Vagina (tissue), 2 donors: ENCODE data around the gene NEO1. TPM values are rescaled to one million over a fixed set of nuclear protein-coding genes. Genes with fewer than 3 reads are reported as not detected.

Source experiments
- DNase-seq, 2 donors: peaks; one replicate each; pipeline ENCODE4 v3.0.0-alpha.2; 2017; ENCODE audit errors: extremely low spot score in 2 of 2
- H3K27ac ChIP-seq: fragments of 200-600 bp; sonication (generic); one replicate; pipeline ENCODE4 v1.5.1; 2019
- H3K27me3 ChIP-seq: fragments of 200-600 bp; sonication (generic); one replicate; pipeline ENCODE4 v1.5.1; 2019
- H3K36me3 ChIP-seq, 2 donors: fragments of 200-600 bp; sonication (generic); one replicate each; pipeline ENCODE4 v1.5.1; 2017 to 2019
- H3K4me1 ChIP-seq: fragments of 200-600 bp; sonication (generic); one replicate; pipeline ENCODE4 v1.5.1; 2019
- H3K4me3 ChIP-seq, 2 donors: fragments of 200-600 bp; sonication (generic); 1 replicate in 1 of 2; 2 replicates in 1 of 2; pipeline ENCODE4 v1.5.1; 2016 to 2019
- H3K9me3 ChIP-seq: fragments of 200-600 bp; sonication (generic); one replicate; pipeline ENCODE4 v1.5.1; 2019
- POLR2A ChIP-seq, 2 donors: fragments of 450-650 bp; IDR thresholded peaks; one replicate each; pipeline ENCODE4 v1.6.1; 2017; ENCODE audit warnings: antibody characterized with exemption in 2 of 2, mild to moderate bottlenecking in 2 of 2, moderate library complexity in 2 of 2
- POLR2AphosphoS5 ChIP-seq, 2 donors: sonication (generic); formaldehyde crosslinking; IDR thresholded peaks; one replicate each; pipeline ENCODE4 v1.9.0; 2017; ENCODE audit warnings: antibody characterized with exemption in 2 of 2, mild to moderate bottlenecking in 2 of 2, low read depth in 1 of 2; ENCODE audit not compliant: insufficient read depth in 1 of 2
- intact Hi-C: fragments of 100-400 bp; cut with DNase I; formaldehyde crosslinking; loops from one replicate; pipeline ENCODE4 v1.15.1; 2023
- total RNA-seq: library from RNA; depleted of rRNA; stranded (reverse); fragments of >200 nt; gene quantifications from one replicate; pipeline ENCODE4 v1.2.3, GENCODE V29; 2016
- TF ChIP-seq, protein P1 (sequence below), 3 experiments: fragments of 450-650 bp in 2 of 3; fragments of 200-600 bp in 1 of 3; sonication (generic) in 1 of 3; IDR thresholded peaks; one replicate each; pipeline ENCODE4 v1.5.1; 2017 to 2019; ENCODE audit warnings: antibody characterized with exemption in 3 of 3, mild to moderate bottlenecking in 2 of 3, moderate library complexity in 2 of 3

The NEO1 gene
- total RNA-seq, 1 donor from 2014 or later, result 21.9 TPM

DNA sequence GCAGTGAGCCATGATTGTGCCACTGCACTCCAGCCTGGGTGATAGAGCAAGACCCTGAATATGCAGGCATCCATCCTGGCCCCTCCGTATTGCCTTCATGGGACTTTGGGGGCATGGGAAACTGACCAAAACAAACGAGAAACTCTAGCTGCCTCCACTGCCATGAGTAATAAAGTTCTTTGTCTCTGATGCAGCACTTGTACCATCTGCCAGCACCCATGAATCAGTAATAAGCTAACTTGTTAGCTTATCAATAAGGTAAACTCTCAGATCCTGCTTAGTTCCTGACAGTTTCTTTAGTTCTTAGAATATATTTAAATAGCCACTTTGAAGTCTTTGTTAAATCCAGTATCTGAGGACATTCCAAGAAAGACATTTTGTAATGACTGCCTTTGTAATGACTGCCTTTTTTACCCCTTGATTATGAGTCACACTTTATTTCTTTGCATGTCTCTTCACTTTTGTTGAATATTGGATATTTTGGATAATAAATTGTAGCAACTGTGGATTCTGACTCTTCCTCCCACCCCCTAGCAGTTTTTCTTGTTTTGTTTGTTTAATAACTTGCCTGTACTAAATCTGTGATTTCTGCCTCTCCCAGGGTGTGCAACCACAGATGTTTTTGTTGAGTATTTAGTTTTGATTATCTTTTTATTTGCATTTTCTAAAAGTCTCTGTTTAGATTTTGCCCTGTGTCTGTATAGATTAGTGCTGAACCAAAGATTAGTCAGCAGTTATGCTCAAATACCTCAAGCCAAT is 179.6 kb downstream of the NEO1 start:
- Histone ChIP-seq H3K36me3 (no peaks in the 10 kb centered on the region), H3K27ac (no peak overlapping the region), H3K9me3 (no peaks in the 10 kb centered on the region), H3K4me1 (no peaks in the 10 kb centered on the region), H3K27me3 (no peaks in the 10 kb centered on the region), H3K4me3 (no peak overlapping the region)
- no peak for TF ChIP-seq POLR2A (IDR thresholded peaks at IDR 0.05)
- TF ChIP-seq, protein P1, sequence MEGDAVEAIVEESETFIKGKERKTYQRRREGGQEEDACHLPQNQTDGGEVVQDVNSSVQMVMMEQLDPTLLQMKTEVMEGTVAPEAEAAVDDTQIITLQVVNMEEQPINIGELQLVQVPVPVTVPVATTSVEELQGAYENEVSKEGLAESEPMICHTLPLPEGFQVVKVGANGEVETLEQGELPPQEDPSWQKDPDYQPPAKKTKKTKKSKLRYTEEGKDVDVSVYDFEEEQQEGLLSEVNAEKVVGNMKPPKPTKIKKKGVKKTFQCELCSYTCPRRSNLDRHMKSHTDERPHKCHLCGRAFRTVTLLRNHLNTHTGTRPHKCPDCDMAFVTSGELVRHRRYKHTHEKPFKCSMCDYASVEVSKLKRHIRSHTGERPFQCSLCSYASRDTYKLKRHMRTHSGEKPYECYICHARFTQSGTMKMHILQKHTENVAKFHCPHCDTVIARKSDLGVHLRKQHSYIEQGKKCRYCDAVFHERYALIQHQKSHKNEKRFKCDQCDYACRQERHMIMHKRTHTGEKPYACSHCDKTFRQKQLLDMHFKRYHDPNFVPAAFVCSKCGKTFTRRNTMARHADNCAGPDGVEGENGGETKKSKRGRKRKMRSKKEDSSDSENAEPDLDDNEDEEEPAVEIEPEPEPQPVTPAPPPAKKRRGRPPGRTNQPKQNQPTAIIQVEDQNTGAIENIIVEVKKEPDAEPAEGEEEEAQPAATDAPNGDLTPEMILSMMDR (IDR thresholded peaks at IDR 0.05), result no peak
- TF ChIP-seq POLR2AphosphoS5 (IDR thresholded peaks at IDR 0.05; ENCODE audit: insufficient read depth in 1 of 2, low read depth in 1 of 2), result no peak
- intact Hi-C loops, result no loop called here
- no peak for DNase-seq

DNA sequence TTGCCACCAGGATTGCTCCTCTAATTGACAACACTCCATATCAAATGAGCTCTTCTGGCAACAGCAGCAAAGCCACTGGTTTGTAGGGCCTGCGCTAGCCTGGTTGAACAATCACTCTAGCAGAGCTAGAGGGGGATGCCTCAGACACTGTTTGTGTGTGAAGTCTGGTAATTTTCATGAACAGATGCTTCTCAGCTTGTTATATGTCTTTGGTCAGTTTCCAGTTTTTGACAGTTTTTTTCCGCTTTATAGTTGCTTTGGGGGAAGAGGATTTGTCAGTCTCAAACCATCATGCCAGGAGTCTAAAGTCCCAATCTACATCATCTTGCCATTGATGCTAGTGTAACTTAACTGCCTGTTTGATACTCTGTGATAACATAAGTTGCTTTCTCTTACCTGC is 180.5 kb downstream of the NEO1 start:
- no peak for TF ChIP-seq POLR2A (IDR thresholded peaks at IDR 0.05)
- TF ChIP-seq, protein P1 (IDR thresholded peaks at IDR 0.05), result no peak
- TF ChIP-seq POLR2AphosphoS5 (IDR thresholded peaks at IDR 0.05; ENCODE audit: insufficient read depth in 1 of 2, low read depth in 1 of 2), result no peak
- H3K4me3 ChIP-seq, result no peak overlapping the region
- H3K4me1 ChIP-seq, result no peaks in the 10 kb centered on the region
- DNase-seq, result no peak
- H3K9me3 ChIP-seq, result no peaks in the 10 kb centered on the region
- intact Hi-C loops, result no loop called here
- H3K27ac ChIP-seq, result no peak overlapping the region
- H3K27me3 ChIP-seq, result no peaks in the 10 kb centered on the region
- H3K36me3 ChIP-seq, result no peaks in the 10 kb centered on the region

DNA sequence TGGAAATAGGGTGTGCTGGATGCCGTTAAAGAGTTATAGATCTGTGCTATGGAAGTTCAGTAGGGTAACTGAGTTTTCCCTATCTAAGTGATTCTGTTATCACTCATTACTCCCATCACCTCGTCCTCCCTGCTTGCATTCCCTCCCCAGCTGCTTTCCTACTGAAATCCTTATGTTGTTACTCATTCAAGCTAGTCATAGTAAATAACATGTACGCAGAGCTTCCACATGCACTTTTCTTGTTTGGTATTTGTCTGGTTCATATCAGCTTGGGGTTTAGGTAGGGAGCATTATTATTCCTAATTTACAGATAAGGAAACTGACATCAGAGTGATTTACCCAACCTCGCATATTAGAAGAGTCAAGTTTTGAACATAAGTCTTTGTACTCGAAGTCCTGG is 181.4 kb downstream of the NEO1 start:
- H3K27ac ChIP-seq, result no peak overlapping the region
- no peaks in the 10 kb centered on the region for H3K9me3 ChIP-seq
- peaks cover under 1% of the 10 kb centered on the region for H3K4me1 ChIP-seq
- TF ChIP-seq, protein P1 (IDR thresholded peaks at IDR 0.05), result no peak
- no peak for TF ChIP-seq POLR2AphosphoS5 (IDR thresholded peaks at IDR 0.05; ENCODE audit: insufficient read depth in 1 of 2, low read depth in 1 of 2)
- TF ChIP-seq POLR2A (IDR thresholded peaks at IDR 0.05), result no peak
- DNase-seq, result no peak
- H3K36me3 ChIP-seq, result no peaks in the 10 kb centered on the region
- no peaks in the 10 kb centered on the region for H3K27me3 ChIP-seq
- no peak overlapping the region for H3K4me3 ChIP-seq
- intact Hi-C loops, result no loop called here

GRCh38 chr15:73237910-73238309 is 185.6 kb downstream of the NEO1 start:
- intact Hi-C loops, result no loop called here
- no peak for DNase-seq
- no peak overlapping the region for H3K4me3 ChIP-seq
- no peak for TF ChIP-seq POLR2A (IDR thresholded peaks at IDR 0.05)
- no peak for TF ChIP-seq POLR2AphosphoS5 (IDR thresholded peaks at IDR 0.05; ENCODE audit: insufficient read depth in 1 of 2, low read depth in 1 of 2)
- TF ChIP-seq, protein P1 (IDR thresholded peaks at IDR 0.05), result no peak
- H3K36me3 ChIP-seq, result no peaks in the 10 kb centered on the region
- H3K27me3 ChIP-seq, result no peaks in the 10 kb centered on the region
- peaks cover 4% of the 10 kb centered on the region for H3K4me1 ChIP-seq
- H3K27ac ChIP-seq, result no peak overlapping the region
- no peaks in the 10 kb centered on the region for H3K9me3 ChIP-seq

DNA sequence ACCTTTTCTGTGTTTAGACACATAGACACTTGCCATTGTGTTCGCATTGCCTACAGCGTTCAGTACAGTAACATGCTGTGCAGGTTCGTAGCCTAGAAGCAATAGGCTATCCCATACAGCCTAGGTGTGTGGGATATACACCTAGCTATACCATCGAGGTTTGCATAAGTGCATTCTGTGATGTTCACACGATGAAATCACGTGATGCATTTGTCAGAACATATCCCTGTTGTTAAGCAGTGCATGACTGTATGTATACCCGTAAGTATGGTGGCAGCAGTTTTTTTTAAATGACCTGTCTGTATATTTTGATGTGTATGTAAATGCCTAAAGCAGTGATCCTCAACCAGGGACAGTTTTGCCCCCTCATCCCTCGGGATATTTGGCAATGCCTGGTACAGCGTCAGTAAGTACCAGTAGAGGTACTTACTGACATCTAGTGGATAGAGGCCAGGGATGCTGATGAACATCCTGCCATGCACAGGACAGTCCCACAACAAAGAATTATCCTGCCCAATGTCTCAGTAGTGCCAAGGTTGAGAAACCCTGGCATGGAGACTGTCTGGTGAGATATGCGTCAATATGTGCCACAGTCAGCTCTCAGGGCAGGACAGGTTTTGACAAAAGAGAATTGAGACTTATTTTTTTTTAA is 187.4 kb downstream of the NEO1 start:
- no peaks in the 10 kb centered on the region for H3K36me3 ChIP-seq

More for the DNA sequence above, 187.4 kb downstream of the NEO1 start:
- intact Hi-C loops, result no loop called here
- H3K4me1 ChIP-seq, result peaks cover 4% of the 10 kb centered on the region
- no peaks in the 10 kb centered on the region for H3K9me3 ChIP-seq
- TF ChIP-seq POLR2AphosphoS5 (IDR thresholded peaks at IDR 0.05; ENCODE audit: insufficient read depth in 1 of 2, low read depth in 1 of 2), result no peak
- TF ChIP-seq, protein P1 (IDR thresholded peaks at IDR 0.05), result no peak
- no peak for TF ChIP-seq POLR2A (IDR thresholded peaks at IDR 0.05)
- no peak for DNase-seq
- H3K27ac ChIP-seq, result no peak overlapping the region
- H3K27me3 ChIP-seq, result no peaks in the 10 kb centered on the region
- no peak overlapping the region for H3K4me3 ChIP-seq
